HG03108 (cell line): ENCODE results near the gene TNFSF13.
"Not testable (repeated sequence)": the region's sequence is repeated elsewhere in the genome, so short reads cannot be mapped to it uniquely, and the experiment has no call there.

Experiments
- ATAC-seq: cut with Tn5 transposase; IDR thresholded peaks from one replicate; pipeline ENCODE4 v1.9.1; 2021; ENCODE audit warnings: moderate library complexity; ENCODE audit not compliant: unreplicated experiment

Gene TNFSF13

DNA sequence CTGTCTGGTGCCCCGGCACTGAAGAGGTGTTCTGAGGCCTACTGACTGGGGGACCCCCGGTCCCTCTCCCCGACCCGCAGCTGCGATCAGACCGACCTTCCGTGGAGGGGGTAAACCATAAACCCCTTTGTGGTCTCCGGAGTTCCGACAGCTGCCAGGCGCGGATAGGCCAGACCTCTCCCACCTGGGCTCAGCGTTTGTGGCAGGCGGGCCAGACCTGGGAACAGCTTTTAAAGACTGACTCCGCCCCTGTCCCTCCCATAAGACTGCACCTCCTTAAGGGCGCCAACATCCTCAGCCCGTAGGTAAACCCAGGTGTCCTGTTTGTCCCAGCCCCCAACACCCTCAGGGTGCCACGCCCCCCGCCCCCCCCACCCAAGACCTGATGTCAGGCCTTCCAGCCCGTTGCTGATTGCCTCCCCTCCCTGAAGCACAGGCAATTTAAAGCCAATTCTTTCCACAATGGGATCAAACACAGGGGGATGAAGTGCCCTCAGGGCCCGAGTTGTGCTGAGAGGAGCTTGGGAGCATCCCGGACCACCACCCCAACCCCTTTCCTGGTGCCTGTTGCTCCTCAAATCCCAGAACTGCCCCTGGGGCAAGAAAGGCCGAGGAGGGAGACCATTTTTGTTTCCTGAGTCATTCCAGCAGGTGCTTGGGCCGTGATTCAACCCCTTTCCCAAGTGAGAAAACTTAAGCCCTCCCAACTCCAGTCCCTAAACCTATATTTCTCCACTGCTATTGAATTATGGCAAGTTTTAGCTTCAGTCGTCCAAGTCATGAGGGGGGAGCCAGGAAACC is 31.5 kb downstream of the TNFSF13 start, which contains the start of gene SOX15:
SOX15 (minus strand) TSS at position 204 of the 801 bp plus-strand sequence. CDS start 418 bp downstream, outside the sequence.
- no peak for ATAC-seq

- ATAC-seq: no peak
Observed at GRCh38 chr17:7590743-7591142, 32.2 kb downstream of the TNFSF13 start.

- ATAC-seq: no peak
Observed at GRCh38 chr17:7591596-7591995, 33.0 kb downstream of the TNFSF13 start.

DNA sequence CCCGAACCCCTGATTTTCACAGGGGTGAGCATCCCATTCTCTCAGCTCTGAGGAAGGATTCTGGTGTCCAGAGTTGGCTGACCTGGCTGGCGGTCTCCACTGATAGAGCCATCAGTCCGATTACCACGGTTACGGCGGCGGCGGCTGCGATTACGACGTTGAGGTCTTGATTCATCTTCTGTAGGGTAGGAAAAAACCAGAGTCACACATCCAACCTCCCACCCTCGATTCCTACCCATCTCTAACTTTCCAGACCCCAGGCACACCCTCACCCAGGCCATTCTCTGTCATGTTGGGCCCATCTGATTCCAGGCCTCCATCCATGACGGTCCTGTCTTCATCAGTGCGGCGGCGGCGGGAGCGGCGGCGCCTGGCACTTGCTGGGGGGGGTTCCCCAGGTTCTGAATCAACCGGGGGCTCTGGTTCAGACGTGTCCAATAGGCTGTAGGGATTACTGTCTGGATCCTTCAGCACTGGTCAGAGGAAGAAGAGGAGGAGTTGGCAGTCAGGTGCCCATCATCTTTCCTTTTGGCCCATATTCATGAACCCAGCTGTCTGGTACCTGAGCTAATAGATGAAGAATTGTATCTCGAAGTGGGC is 34.0 kb downstream of the TNFSF13 start:
- no peak for ATAC-seq

DNA sequence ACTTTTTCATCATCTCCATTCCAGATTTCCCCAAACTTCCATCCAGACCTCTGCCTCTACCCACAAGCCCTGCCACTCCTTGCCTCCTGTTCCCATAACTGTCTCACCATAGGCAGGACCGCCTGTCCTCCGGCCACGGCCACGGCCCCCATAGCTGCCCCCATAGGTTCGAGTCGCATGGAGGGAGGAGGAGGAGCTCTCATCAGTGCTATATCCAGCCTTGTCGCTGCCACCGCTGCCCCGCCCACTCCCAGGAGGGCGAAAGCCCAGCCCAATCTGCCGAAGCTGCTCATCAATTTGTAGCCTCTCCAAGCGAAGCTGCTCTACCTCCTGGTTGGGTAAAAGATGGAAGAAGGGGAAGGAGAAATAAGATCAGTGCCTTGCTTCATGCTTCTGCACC is 34.7 kb downstream of the TNFSF13 start:
- no peak for ATAC-seq

DNA sequence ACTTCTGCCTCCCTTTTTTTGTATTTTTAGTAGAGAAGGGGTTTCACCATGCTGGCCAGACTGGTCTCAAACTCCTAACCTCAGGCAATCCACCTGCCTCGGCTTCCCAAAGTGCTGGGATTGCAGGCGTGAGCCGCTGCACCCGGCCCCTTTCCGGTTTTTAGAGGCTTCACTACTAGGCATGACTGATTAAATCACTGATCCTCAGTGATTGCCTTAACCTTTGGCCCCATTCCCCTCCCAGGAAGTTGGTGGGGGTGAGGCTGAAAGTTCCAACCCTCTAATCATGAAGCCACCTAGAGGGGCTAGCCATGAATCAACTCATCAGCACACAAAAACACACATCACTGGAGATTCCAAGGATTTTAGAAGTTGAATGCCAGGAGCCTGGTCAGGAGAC is 39.0 kb downstream of the TNFSF13 start:
- ATAC-seq: not testable (repeated sequence)

DNA sequence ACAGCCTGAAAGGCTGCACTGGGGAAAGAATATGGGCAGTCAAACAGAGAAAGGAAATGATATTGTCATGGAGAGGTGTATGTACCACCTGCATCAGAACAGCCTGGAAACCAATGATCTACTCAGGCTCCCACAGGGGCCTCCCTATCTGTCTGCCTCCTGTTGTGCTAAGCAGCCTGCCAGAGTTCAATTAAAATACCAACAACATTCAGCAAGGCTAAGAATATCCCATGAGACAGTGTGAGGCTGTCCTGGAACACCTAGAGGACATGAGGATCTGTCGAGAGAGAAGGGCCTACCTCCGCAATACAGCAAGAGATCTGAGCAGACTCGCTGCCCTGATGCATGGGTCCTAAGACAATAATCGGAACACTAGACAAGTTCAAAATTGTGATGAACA is 47.7 kb downstream of the TNFSF13 start:
- no peak for ATAC-seq

GRCh38 chr17:7610641-7611040 is 52.1 kb downstream of the TNFSF13 start:
- ATAC-seq: no peak
